Activated CD8-positive, alpha-beta memory T cell treated with anti-CD3 and anti-CD28 coated beads, Interleukin-2, amount 50 U/mL, for 48 hours (primary cell): Measurements from ENCODE around the gene LUM.

Source experiments
- DNase-seq: peaks from one replicate; pipeline ENCODE4 v3.0.0-alpha.2; 2020

Gene LUM

GRCh38 chr12:91111366-91112325, at the start of gene LUM:
Gene LUM (minus strand): TSS chr12:91111494. CDS start chr12:91108979, 2,515 bp downstream.
- no peak for DNase-seq

DNA sequence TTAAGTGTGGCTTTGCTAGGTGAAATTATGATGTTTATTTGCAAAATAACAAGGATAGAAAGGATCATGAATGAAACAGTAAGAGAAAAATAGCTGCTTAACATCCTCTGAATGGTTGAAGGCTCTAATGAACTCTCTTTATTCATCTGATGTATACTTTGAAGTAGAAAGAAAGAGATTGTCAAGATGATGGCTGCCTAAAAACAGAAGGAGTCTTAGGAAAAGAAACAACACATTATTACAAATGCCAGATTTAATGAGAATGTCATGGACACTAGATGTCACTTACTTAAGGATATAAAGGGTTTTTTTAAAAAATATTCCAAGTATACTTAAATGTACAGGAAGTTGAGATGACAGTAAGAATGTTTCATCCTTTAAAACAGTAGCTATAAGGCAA, 49.7 kb upstream of the LUM start:
- no peak for DNase-seq

GRCh38 chr12:91155990-91156389, 44.7 kb upstream of the LUM start:
- DNase-seq, result no peak

- DNase-seq, result no peak
These were observed 42.8 kb upstream of the LUM start for GRCh38 chr12:91154131-91154530.

- no peak for DNase-seq
These were observed 32.8 kb upstream of the LUM start for GRCh38 chr12:91144053-91144452.

DNA sequence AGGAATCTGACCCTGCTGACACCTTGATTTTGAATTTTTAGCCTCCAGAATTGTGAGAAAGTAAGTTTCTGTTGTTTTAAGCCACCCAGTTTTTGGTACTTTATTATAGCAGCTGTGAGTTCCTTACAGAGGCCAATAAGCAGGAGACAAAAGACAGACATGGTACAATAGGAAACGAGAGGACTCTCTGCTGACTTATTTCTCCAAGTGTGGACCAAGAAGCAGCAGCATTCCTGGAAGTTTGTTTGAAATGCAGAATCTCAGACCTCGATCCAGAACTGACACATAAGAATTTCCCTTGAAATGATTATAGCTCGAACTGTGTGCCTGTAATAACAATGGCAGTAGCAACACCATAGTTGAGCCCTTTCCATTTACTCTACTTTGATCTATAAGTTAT, 31.9 kb upstream of the LUM start:
- DNase-seq, result no peak

- no peak for DNase-seq
These were observed 30.9 kb upstream of the LUM start for GRCh38 chr12:91142221-91142631.

- no peak for DNase-seq
These were observed 29.0 kb upstream of the LUM start for GRCh38 chr12:91140026-91140931.

- no peak for DNase-seq
These were observed 28.0 kb upstream of the LUM start for GRCh38 chr12:91139286-91139685.

GRCh38 chr12:91138337-91138920, 27.1 kb upstream of the LUM start:
- no peak for DNase-seq

DNA sequence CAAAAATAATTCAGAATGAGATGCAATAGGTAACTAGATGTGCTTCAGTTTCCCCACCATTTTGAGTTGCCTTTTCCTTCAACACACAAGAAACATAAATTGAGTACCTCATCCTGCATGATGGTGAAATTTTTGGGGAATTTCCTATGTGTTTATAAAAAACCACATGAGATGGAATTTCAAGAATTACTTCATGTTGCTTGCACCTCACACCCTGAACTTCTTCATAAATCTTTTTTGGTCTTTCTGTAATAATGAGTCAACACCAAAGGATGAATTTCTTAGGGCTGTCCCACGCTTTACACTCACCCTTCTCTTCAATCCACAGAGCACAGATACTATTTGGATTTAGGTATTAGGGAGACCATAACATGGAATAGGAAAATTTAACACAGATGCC, 22.6 kb upstream of the LUM start:
- no peak for DNase-seq

GRCh38 chr12:91129662-91130362, 18.5 kb upstream of the LUM start:
- DNase-seq, result no peak

- DNase-seq, result no peak
These were observed 16.5 kb upstream of the LUM start for GRCh38 chr12:91127751-91128150.

- DNase-seq, result no peak
These were observed 16.0 kb upstream of the LUM start for GRCh38 chr12:91127306-91127705.

- no peak for DNase-seq
These were observed 15.2 kb upstream of the LUM start for GRCh38 chr12:91126516-91126915.

DNA sequence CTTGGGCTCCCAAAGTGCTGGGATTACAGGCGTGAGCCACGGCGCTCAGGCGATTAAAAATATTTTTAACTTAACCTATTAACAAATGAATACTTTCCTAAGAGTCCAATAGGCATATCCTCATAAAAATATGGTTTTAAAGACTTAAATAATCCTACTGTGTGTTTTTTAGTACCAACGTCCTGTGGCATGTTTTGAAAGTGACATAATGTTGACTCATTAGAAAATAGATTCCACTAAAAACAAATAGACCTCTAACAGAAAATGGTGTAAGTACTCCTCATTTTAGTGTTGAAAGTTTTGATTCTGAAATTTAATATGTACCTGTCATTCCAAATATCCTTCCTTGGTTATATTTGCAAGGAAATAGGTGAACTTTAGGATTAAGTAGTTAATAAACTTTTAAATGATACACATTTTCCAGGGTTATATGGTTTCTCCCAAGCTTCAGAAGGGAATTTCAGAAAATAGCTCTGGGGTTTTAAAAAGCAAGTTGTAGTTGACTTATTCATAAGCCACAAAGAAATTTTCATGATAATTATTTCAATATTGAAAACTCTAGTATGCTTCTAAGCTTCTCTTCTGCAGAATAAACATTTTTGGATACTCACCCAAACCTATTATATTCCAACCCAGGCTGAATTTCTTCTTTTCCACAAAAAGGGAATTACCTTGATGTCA, 12.1 kb upstream of the LUM start:
- no peak for DNase-seq

GRCh38 chr12:91120781-91121180, 9.5 kb upstream of the LUM start:
- no peak for DNase-seq

- no peak for DNase-seq
These were observed 7.8 kb upstream of the LUM start for GRCh38 chr12:91119089-91119488.

GRCh38 chr12:91113621-91114020, 2.3 kb upstream of the LUM start:
- DNase-seq, result no peak

GRCh38 chr12:91110311-91110924, 876 bp downstream of the LUM start:
- no peak for DNase-seq

- DNase-seq, result no peak
These were observed 1.5 kb downstream of the LUM start for GRCh38 chr12:91109581-91110310.
